ENCODE measurements around the gene CARHSP1.

CARHSP1 gene

DNA sequence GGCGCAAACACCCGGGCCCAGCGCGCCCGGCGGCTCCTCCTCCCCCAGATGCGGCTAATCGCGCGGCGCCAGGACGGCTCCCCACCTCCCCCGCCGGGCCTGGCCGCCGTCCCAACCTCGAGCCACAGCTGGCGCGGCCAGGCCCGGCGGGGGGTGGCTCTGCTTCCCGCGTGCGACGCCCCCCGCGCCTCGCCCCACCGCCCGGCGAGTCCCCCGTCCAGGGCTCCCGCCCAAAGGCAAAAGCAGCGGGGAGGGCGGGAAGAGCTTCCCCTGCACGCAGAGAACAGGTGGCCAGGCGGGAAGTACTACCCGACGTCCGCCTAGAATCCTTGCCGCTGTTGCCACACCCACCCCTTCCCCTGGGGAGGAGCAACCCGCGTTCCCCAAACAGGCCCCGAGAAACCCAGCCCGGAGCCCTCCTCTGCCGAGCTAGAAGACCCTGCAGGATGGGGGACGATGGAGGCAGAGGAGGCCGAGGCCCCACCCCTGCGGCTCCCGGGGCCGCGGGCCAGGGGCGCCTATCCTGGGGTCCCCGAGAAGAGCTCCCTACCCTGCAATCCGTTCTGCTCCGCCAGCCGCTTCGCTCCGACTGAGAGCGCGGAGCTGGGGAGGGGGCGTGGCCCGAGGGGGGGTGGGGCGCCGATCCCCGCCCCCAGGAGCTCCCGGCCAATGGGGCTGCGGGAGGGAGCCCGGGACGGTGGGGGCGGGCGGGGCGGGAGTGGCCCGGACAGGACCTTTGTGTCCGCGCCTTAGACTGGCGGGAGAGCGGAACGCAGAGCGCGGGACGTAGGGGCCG, at the start of gene CARHSP1 (continued):
- TF ChIP-seq FEZF1 (tag by site-specific recombination; IDR thresholded peaks at IDR 0.05) (no peak), ZNF132 (tag by site-specific recombination; IDR thresholded peaks at IDR 0.05; ENCODE audit: borderline replicate concordance) (no peak), ZNF629 (tag by site-specific recombination; IDR thresholded peaks at IDR 0.05) (peak; percentile 62), ZNF791 (tag by site-specific recombination; IDR thresholded peaks at IDR 0.05) (no peak), ZNF624 (tag by site-specific recombination; IDR thresholded peaks at IDR 0.05) (no peak), ZNF658 (tag by site-specific recombination; IDR thresholded peaks at IDR 0.05) (no peak), SP2 (tag by site-specific recombination; IDR thresholded peaks at IDR 0.05) (peak; percentile 79), HOXA7 (CRISPR knock-in tag; IDR thresholded peaks at IDR 0.05; ENCODE audit: borderline replicate concordance) (no peak), GFI1B (tag by site-specific recombination; IDR thresholded peaks at IDR 0.05) (0 out of 2 replicates have a peak, but pooled peaks have one; percentile 6), ZNF140 (tag by site-specific recombination; IDR thresholded peaks at IDR 0.05) (no peak), ZNF473 (tag by site-specific recombination; IDR thresholded peaks at IDR 0.05) (no peak), ZNF121 (tag by site-specific recombination; IDR thresholded peaks at IDR 0.05) (no peak), TCF7L2 (IDR thresholded peaks at IDR 0.05; ENCODE audit: borderline replicate concordance, low read depth, low read length) (no peak), ZNF529 (tag by site-specific recombination; IDR thresholded peaks at IDR 0.05; ENCODE audit: insufficient replicate concordance) (no peak), ZNF677 (tag by site-specific recombination; IDR thresholded peaks at IDR 0.05) (peak; percentile 38; the same call in 1 of the 2 replicates), ZNF10 (tag by site-specific recombination; IDR thresholded peaks at IDR 0.05) (peak; percentile 38; the same call in 1 of the 2 replicates), ZSCAN16 (tag by site-specific recombination; IDR thresholded peaks at IDR 0.05) (no peak), ZNF416 (tag by site-specific recombination; IDR thresholded peaks at IDR 0.05) (no peak), ZNF433 (tag by site-specific recombination; IDR thresholded peaks at IDR 0.05; ENCODE audit: low read depth) (no peak), ZNF776 (tag by site-specific recombination; IDR thresholded peaks at IDR 0.05; ENCODE audit: borderline replicate concordance) (no peak), PRDM1 (tag by site-specific recombination; IDR thresholded peaks at IDR 0.05) (no peak)
- TF ChIP-seq, protein P1, sequence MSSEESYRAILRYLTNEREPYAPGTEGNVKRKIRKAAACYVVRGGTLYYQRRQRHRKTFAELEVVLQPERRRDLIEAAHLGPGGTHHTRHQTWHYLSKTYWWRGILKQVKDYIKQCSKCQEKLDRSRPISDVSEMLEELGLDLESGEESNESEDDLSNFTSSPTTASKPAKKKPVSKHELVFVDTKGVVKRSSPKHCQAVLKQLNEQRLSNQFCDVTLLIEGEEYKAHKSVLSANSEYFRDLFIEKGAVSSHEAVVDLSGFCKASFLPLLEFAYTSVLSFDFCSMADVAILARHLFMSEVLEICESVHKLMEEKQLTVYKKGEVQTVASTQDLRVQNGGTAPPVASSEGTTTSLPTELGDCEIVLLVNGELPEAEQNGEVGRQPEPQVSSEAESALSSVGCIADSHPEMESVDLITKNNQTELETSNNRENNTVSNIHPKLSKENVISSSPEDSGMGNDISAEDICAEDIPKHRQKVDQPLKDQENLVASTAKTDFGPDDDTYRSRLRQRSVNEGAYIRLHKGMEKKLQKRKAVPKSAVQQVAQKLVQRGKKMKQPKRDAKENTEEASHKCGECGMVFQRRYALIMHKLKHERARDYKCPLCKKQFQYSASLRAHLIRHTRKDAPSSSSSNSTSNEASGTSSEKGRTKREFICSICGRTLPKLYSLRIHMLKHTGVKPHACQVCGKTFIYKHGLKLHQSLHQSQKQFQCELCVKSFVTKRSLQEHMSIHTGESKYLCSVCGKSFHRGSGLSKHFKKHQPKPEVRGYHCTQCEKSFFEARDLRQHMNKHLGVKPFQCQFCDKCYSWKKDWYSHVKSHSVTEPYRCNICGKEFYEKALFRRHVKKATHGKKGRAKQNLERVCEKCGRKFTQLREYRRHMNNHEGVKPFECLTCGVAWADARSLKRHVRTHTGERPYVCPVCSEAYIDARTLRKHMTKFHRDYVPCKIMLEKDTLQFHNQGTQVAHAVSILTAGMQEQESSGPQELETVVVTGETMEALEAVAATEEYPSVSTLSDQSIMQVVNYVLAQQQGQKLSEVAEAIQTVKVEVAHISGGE (tag by site-specific recombination; conservative IDR thresholded peaks at IDR 0.05; ENCODE audit: low read depth), result peak; percentile 88
- TF ChIP-seq, protein P2, sequence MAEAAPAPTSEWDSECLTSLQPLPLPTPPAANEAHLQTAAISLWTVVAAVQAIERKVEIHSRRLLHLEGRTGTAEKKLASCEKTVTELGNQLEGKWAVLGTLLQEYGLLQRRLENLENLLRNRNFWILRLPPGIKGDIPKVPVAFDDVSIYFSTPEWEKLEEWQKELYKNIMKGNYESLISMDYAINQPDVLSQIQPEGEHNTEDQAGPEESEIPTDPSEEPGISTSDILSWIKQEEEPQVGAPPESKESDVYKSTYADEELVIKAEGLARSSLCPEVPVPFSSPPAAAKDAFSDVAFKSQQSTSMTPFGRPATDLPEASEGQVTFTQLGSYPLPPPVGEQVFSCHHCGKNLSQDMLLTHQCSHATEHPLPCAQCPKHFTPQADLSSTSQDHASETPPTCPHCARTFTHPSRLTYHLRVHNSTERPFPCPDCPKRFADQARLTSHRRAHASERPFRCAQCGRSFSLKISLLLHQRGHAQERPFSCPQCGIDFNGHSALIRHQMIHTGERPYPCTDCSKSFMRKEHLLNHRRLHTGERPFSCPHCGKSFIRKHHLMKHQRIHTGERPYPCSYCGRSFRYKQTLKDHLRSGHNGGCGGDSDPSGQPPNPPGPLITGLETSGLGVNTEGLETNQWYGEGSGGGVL (tag by site-specific recombination; IDR thresholded peaks at IDR 0.05), result peak; percentile 86
- TF ChIP-seq, protein P3, sequence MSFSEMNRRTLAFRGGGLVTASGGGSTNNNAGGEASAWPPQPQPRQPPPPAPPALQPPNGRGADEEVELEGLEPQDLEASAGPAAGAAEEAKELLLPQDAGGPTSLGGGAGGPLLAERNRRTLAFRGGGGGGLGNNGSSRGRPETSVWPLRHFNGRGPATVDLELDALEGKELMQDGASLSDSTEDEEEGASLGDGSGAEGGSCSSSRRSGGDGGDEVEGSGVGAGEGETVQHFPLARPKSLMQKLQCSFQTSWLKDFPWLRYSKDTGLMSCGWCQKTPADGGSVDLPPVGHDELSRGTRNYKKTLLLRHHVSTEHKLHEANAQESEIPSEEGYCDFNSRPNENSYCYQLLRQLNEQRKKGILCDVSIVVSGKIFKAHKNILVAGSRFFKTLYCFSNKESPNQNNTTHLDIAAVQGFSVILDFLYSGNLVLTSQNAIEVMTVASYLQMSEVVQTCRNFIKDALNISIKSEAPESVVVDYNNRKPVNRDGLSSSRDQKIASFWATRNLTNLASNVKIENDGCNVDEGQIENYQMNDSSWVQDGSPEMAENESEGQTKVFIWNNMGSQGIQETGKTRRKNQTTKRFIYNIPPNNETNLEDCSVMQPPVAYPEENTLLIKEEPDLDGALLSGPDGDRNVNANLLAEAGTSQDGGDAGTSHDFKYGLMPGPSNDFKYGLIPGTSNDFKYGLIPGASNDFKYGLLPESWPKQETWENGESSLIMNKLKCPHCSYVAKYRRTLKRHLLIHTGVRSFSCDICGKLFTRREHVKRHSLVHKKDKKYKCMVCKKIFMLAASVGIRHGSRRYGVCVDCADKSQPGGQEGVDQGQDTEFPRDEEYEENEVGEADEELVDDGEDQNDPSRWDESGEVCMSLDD (tag by site-specific recombination; IDR thresholded peaks at IDR 0.05), result peak; percentile 76; the same call in 1 of the 2 replicates
- TF ChIP-seq, protein P4, sequence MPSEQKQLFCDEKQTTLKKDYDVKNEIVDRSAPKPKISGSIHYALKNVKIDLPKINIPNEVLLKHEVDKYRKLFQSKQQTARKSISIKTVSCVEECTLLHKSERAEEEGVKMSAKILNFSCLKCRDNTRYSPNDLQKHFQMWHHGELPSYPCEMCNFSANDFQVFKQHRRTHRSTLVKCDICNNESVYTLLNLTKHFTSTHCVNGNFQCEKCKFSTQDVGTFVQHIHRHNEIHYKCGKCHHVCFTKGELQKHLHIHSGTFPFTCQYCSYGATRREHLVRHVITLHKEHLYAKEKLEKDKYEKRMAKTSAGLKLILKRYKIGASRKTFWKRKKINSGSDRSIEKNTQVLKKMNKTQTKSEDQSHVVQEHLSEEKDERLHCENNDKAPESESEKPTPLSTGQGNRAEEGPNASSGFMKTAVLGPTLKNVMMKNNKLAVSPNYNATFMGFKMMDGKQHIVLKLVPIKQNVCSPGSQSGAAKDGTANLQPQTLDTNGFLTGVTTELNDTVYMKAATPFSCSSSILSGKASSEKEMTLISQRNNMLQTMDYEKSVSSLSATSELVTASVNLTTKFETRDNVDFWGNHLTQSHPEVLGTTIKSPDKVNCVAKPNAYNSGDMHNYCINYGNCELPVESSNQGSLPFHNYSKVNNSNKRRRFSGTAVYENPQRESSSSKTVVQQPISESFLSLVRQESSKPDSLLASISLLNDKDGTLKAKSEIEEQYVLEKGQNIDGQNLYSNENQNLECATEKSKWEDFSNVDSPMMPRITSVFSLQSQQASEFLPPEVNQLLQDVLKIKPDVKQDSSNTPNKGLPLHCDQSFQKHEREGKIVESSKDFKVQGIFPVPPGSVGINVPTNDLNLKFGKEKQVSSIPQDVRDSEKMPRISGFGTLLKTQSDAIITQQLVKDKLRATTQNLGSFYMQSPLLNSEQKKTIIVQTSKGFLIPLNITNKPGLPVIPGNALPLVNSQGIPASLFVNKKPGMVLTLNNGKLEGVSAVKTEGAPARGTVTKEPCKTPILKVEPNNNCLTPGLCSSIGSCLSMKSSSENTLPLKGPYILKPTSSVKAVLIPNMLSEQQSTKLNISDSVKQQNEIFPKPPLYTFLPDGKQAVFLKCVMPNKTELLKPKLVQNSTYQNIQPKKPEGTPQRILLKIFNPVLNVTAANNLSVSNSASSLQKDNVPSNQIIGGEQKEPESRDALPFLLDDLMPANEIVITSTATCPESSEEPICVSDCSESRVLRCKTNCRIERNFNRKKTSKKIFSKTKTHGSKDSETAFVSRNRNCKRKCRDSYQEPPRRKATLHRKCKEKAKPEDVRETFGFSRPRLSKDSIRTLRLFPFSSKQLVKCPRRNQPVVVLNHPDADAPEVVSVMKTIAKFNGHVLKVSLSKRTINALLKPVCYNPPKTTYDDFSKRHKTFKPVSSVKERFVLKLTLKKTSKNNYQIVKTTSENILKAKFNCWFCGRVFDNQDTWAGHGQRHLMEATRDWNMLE (tag by site-specific recombination; conservative IDR thresholded peaks at IDR 0.05; ENCODE audit: low read depth), result no peak
- TF ChIP-seq, protein P5, sequence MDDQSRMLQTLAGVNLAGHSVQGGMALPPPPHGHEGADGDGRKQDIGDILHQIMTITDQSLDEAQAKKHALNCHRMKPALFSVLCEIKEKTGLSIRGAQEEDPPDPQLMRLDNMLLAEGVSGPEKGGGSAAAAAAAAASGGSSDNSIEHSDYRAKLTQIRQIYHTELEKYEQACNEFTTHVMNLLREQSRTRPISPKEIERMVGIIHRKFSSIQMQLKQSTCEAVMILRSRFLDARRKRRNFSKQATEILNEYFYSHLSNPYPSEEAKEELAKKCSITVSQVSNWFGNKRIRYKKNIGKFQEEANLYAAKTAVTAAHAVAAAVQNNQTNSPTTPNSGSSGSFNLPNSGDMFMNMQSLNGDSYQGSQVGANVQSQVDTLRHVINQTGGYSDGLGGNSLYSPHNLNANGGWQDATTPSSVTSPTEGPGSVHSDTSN (CRISPR knock-in tag; IDR thresholded peaks at IDR 0.05), result peak; percentile 91
